ENCODE data around the gene METTL6.
"Not testable (repeated sequence)": the region's sequence is repeated elsewhere in the genome, so short reads cannot be mapped to it uniquely, and the experiment has no call there.

GRCh38 chr3:15385238-15385695 is 42.1 kb downstream of the METTL6 start:
- TF ChIP-seq CTCF (IDR thresholded peaks at IDR 0.05 in 4 of 5, conservative IDR thresholded peaks at IDR 0.05 in 1 of 5); POLR2A (IDR thresholded peaks at IDR 0.05): not testable (repeated sequence)
